Activated CD4-positive, alpha-beta T cell treated with anti-CD3 and anti-CD28 coated beads, Interleukin-2, amount 10 ng/mL, durations not matched to agents 7 days and 5 days (primary cell): ENCODE measurements around the gene RFC5. TPM values are rescaled to one million over a fixed set of nuclear protein-coding genes. Genes with fewer than 3 reads are reported as not detected.
A peak's percentile ranks its signal among the peaks of the same experiment; 100 is the strongest.

Experiments
- CTCF ChIA-PET: fragments of 350-600 bp; sonication (Branson Sonifier 250); formaldehyde crosslinking; loops from one replicate; lab custom pipeline; 2021; ENCODE audit warnings: antibody characterized with exemption; lab: Charles Lee
- POLR2A ChIA-PET: fragments of 350-600 bp; sonication (Branson Sonifier 250); formaldehyde crosslinking; loops from one replicate; lab custom pipeline; 2021; ENCODE audit warnings: antibody characterized with exemption; lab: Charles Lee
- DNase-seq: peaks from one replicate; pipeline ENCODE4 v3.0.0-alpha.2; 2020
- H3K27ac Mint-ChIP-seq: one replicate; pipeline ENCODE4 v1.8.0; 2021; ENCODE audit warnings: mild to moderate bottlenecking, moderate library complexity, mixed read lengths
- H3K27me3 Mint-ChIP-seq: one replicate; pipeline ENCODE4 v1.8.0; 2021; ENCODE audit warnings: mixed read lengths
- H3K36me3 Mint-ChIP-seq: one replicate; pipeline ENCODE4 v1.8.0; 2021; ENCODE audit warnings: low read depth, mixed read lengths
- H3K4me1 Mint-ChIP-seq: one replicate; pipeline ENCODE4 v1.8.0; 2021; ENCODE audit warnings: mixed read lengths
- H3K4me3 Mint-ChIP-seq: one replicate; pipeline ENCODE4 v1.8.0; 2021; ENCODE audit warnings: mild to moderate bottlenecking, moderate library complexity, mixed read lengths
- H3K9me3 Mint-ChIP-seq: one replicate; pipeline ENCODE4 v1.8.0; 2021; ENCODE audit warnings: mixed read lengths
- total RNA-seq, 2 experiments: library from RNA; stranded (reverse); gene quantifications; one replicate each; pipeline ENCODE4 v1.2.3, GENCODE V29; 2021

The RFC5 gene
- total RNA-seq, 2 experiments from 2014 or later = 41.9 to 45.1 TPM

DNA sequence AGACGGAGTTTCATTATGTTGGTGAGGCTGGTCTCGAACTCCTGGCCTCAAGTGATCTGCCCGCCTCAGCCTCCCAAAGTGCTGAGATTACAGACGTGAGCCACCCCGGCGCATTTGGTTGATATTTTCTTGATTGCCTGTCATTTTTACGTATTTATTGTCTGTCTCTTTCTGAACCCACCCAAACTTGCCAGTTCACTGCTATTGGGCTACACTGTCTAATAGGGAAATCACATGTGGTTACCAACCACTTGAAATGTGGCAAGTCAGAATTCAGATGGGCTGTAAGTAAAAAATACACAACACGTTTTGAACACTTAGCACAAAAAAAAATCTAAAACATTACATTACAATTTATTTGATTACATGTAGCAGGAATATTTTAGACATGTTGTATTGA lies 42.4 kb downstream of the RFC5 start:
- Mint-ChIP-seq H3K4me3 (peak overlapping the region; percentile 85), H3K36me3 (peaks cover 3% of the 10 kb centered on the region), H3K27me3 (no peaks in the 10 kb centered on the region), H3K27ac (peak overlapping the region; percentile 89), H3K4me1 (peaks cover 38% of the 10 kb centered on the region), H3K9me3 (no peaks in the 10 kb centered on the region)
- ChIA-PET POLR2A (interaction anchor here (0.5 kb wide), 1 partner anchor 103 kb away, joined by 4 read pairs; no protein-coding TSS in a partner anchor), CTCF (interaction anchor here (0.5 to 2.7 kb wide), 3 partner anchors 14 to 121 kb away, joined by 3 to 6 read pairs (median 5); partner anchors contain the start of gene RFC5)
- no peak for DNase-seq

DNA sequence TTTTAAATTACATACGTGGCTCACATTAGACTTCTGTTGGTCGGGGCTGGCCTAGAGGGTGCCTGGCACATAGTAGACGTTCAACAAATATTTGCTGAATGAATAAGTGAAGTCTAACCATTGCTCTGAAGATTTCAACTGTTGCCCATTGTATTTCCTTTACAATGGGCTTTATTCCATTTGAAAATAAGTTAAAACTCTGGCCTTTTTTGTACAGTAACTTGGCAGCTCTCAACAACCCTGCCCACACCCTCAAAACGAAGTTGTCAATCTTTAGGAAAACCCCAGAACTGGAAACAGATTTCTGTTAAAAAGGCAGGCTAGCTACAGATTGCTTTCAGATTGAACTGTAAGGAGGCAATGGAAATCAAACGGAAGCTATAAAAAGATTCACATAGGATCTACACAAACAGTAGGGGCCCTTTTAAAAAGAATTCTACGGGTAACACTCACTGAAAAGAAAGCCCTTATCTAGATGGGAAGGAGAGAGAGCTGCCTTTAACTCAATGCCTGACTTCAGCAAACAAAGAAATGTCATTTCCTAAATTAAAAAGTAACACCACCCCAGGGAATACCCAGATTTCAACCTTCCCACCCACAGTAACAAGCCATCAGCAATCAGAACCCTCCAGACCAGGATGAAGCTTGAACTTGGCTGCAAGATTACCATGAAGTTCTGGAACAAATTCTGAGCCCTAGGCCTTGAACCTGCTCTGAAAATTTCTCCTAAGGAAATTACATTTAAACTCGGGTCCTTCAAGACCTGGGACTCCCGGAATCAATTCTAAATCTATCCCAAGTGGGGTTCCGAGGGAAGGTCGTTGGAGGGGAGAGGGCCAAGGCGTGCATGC lies 43.1 kb downstream of the RFC5 start:
- POLR2A ChIA-PET = interaction anchor here (0.5 kb wide), 1 partner anchor 102 kb away, joined by 4 read pairs; no protein-coding TSS in a partner anchor
- CTCF ChIA-PET = interaction anchor here (0.5 to 1.9 kb wide), 2 partner anchors 15 to 120 kb away, joined by 3 to 5 read pairs; no protein-coding TSS in a partner anchor
- H3K4me1 Mint-ChIP-seq = peaks cover 45% of the 10 kb centered on the region
- H3K36me3 Mint-ChIP-seq = peaks cover 3% of the 10 kb centered on the region
- peak overlapping the region; percentile 85 for H3K4me3 Mint-ChIP-seq
- H3K27me3 Mint-ChIP-seq = no peaks in the 10 kb centered on the region
- H3K9me3 Mint-ChIP-seq = no peaks in the 10 kb centered on the region
- no peak for DNase-seq
- peak overlapping the region; percentile 89 for H3K27ac Mint-ChIP-seq

DNA sequence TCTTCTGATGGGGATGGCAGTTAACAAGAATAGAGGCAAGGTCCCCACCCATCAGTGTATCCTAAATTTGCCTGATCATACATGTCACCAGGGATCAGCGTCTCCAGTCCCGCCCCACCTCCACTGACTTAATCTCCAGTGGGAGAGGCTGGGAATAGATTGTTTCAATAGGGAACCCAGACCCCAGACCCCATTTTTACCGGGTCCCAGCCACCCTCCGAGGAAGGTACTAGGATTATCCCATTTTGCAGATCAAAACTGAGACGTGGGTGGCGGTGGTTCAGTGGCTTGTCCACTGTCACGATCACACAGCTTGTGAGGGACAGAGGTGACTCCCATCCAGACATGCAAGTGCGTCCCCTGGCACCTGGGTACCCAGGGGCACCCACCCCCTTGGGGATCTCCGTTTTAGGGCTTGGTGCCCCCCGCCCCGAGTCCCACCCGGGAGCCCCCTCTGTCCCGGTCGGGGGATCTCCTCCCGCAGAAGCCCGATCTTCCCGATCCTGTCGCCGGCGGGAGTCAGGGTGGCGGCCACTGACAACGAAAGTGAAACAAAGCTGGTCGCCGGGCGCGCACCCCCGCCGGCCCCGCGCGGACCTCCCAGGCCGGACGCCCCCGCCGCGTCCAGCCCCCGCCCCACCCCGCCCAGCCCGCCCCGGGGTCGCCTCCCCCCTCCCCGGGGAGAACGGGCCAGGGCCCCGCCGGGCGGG lies 44.0 kb downstream of the RFC5 start:
- CTCF ChIA-PET = interaction anchor here (1.0 to 2.5 kb wide), 3 partner anchors 16 to 316 kb away, joined by 3 to 10 read pairs (median 5); partner anchors contain the start of gene SUDS3
- POLR2A ChIA-PET = no interaction called here
- Mint-ChIP-seq H3K27me3 (no peaks in the 10 kb centered on the region), H3K9me3 (no peaks in the 10 kb centered on the region), H3K4me3 (peak overlapping the region; percentile 85), H3K4me1 (peaks cover 52% of the 10 kb centered on the region), H3K36me3 (no peaks in the 10 kb centered on the region), H3K27ac (peak overlapping the region; percentile 89)
- DNase-seq = peak; percentile 39

DNA sequence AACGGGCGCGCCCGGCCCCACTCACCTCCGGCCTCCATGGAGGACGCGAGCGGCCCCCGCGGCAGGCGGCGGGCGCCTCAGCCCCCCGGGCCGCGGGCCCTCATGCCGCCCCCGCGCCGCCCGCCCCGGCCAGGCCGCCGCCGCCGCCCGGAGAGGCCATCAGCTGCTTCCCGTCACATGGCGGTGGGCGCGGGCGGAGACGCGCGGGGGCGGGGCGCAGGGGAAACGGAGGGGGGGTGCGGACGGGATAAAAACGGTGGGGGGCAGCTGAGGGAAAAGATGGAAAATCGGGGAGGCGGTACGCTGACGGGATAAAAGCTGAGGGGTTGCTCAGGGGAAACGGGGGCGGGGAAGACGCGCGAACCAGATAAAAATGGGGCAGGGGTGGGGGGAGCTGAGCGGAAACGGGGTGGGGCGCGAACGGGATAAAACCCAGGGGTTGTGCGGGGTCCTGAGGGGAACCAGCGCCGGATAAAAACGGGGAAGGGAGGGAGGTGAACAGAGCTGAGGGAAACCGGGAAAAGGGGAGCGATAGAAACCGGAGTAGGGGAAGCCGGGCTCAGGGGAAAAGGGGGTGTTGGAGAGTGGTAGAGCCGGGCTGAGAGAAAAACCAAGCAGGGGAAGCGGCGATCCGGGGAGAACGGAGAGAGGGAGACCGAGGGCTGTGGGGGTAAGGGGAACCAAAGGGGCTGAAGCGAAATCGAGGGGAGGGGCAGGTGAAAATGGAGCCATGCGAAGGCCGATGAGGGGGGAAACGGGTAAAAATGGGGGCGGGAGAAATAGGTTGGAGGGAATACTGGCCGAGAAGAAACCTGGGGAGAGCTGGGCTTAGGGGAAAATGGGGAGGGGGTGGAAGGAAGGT lies 44.7 kb downstream of the RFC5 start, which contains the start of gene WSB2:
WSB2 (minus strand) TSS at position 169 of the 862 bp plus-strand sequence; CDS start at position 38, 131 bp downstream.
- CTCF ChIA-PET = interaction anchor here (1.0 to 2.5 kb wide), 2 partner anchors 59 to 315 kb away, joined by 3 to 10 read pairs; partner anchors contain the start of gene SUDS3
- Mint-ChIP-seq H3K4me3 (peak within 1 kb of the TSS; percentile 89), H3K4me1 (peaks cover 59% of the 10 kb centered on the region), H3K36me3 (no peaks in the 10 kb centered on the region), H3K27ac (peak within 1 kb of the TSS; percentile 94), H3K9me3 (no peaks in the 10 kb centered on the region), H3K27me3 (no peaks in the 10 kb centered on the region)
- POLR2A ChIA-PET = no interaction called here
- DNase-seq = peak; percentile 61

DNA sequence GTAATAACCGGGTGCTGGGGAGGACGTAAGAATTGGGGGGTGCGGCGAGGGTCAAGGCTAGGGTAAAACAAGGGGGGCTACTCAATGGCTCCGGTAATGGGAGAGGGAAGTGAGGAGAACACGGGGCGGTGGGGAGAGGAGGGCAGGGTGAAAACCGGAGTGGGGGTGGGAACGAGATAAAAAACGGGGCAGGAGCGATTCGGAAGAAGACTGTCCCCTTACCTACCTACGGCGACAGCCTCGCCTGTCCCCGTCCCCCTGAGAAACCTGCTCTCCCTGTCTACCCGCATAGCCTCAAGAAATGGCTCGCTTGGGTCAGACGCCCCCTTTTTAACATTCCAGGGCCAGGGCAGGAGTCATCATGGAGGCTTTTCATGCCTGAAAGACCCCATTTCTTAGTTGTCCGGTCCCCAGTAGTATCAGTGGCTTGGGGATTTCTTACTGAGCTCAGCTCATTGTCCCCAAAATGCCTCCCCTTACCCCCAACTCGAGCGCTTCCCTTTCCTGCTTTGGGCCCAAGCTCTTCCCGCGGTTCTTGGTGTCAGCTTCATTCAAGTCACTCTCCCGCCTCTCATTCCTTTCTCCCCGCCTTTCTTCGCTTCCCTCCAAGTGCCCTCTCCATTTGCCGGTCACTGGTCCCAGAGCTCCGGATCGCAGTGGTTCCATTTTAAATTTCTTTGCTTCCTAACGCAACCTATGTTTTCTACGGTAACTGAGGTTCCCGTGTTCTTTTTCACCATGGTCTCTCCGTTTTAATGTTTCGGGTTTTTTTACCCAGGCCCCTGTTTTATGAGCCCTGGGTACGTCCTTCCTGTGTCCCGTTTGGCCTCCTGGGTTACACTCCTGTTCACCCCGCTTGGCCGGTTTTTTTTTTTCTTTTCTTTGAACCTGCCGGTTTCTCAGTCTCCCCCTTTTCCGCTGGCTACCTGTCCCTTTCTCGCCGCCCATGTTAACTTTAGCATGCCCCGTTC lies 45.7 kb downstream of the RFC5 start:
- Mint-ChIP-seq H3K9me3 (no peaks in the 10 kb centered on the region), H3K4me3 (peak overlapping the region; percentile 89), H3K36me3 (no peaks in the 10 kb centered on the region), H3K4me1 (peaks cover 67% of the 10 kb centered on the region), H3K27me3 (no peaks in the 10 kb centered on the region), H3K27ac (peak overlapping the region; percentile 94)
- DNase-seq = peak; percentile 13
- ChIA-PET POLR2A (no interaction called here), CTCF (interaction anchor here (0.8 to 2.5 kb wide), 3 partner anchors 42 to 314 kb away, joined by 3 to 10 read pairs (median 3); partner anchors contain the start of gene SUDS3)

DNA sequence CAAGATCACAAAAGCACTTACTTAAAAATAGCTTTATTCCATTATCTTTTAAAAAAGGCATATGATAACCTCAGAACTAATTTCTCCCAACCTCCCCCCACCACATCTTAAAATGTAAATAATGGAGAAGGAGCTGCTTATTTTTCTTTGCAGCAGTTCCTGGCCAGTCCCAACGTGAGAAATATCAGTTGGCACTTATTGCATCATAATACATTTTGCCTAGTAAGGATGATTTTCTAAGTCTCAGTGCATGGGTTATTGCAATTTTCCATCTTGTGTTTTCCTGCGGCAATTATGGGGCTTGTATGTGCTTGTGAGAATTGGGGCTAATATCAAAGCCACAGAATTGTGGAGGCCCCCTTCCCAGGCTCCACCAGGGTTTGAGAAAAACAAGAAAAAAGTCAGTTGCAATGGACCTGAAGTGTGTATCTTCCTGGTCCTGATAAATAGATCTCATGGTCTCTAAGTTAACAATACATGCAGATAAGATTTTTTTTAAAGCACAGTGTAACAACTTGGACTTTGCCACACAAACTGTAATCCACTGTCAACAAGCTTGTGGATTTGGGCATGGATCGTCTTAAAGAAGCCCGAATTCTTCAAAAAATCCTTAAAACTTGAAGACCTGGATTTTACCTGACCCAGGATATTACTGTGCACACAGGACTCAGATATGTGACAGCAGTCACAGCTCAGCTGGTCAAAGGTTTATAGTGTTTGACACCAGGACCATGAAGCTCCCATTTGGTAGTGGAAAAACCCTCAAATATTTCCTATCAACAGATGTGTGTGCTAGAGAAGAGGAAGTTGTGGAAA lies 47.3 kb downstream of the RFC5 start:
- POLR2A ChIA-PET = no interaction called here
- H3K4me3 Mint-ChIP-seq = peak overlapping the region; percentile 89
- H3K27me3 Mint-ChIP-seq = no peaks in the 10 kb centered on the region
- peak overlapping the region; percentile 94 for H3K27ac Mint-ChIP-seq
- CTCF ChIA-PET = interaction anchor here (0.6 to 5.8 kb wide), 11 partner anchors 8 to 312 kb away, joined by 3 to 20 read pairs (median 4); partner anchors contain the start of genes PEBP1 and SUDS3
- H3K36me3 Mint-ChIP-seq = no peaks in the 10 kb centered on the region
- DNase-seq = no peak
- no peaks in the 10 kb centered on the region for H3K9me3 Mint-ChIP-seq
- H3K4me1 Mint-ChIP-seq = peaks cover 79% of the 10 kb centered on the region

DNA sequence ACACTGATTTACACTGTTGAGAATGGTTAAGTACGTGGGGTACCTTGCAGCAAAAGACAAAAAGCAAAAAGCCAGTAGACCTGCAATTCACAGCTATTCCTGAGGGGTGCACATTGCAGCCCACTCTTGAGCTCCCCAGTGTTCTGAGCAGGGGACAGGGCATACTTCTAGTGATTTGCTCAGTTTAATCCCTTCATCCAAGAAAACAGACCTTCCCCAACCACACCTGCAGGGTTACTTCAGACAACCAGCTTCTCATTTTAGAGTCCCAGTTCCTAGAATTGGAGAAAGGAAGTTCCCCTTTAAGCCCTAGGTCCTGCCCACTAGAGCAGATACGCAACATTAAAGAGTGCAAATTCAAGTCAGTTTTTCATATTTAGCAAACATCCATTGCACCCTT lies 48.1 kb downstream of the RFC5 start:
- Mint-ChIP-seq H3K27me3 (no peaks in the 10 kb centered on the region), H3K4me3 (peak overlapping the region; percentile 65), H3K36me3 (no peaks in the 10 kb centered on the region), H3K4me1 (peaks cover 70% of the 10 kb centered on the region), H3K9me3 (no peaks in the 10 kb centered on the region), H3K27ac (peak overlapping the region; percentile 81)
- CTCF ChIA-PET = interaction anchor here (0.7 to 5.8 kb wide), 8 partner anchors 9 to 311 kb away, joined by 3 to 20 read pairs (median 4); partner anchors contain the start of gene SUDS3
- peak; percentile 34 for DNase-seq
- POLR2A ChIA-PET = no interaction called here

DNA sequence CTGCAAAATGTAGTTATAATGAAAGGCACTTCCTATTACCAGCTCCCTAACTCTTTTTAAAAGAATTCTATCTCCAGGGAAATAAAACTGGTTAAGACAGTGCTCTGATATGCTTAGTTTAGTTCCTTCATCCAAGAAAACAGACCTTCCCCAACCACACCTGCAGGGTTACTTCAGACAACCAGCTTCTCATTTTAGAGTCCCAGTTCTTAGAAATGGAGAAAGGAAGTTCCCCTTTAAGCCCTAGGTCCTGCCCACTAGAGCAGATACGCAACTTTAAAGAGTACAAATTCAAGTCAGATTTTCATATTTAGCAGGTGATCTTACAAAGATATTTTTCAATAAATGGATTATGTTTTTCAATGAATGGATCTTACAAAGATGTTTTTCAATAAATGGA lies 48.9 kb downstream of the RFC5 start:
- H3K27me3 Mint-ChIP-seq = no peaks in the 10 kb centered on the region
- H3K36me3 Mint-ChIP-seq = no peaks in the 10 kb centered on the region
- ChIA-PET POLR2A (interaction anchor here (0.6 kb wide), 1 partner anchor 17 kb away, joined by 3 read pairs; no protein-coding TSS in a partner anchor), CTCF (interaction anchor here (1.4 to 5.8 kb wide), 3 partner anchors 9 to 30 kb away, joined by 4 to 20 read pairs (median 15); no protein-coding TSS in a partner anchor)
- H3K9me3 Mint-ChIP-seq = no peaks in the 10 kb centered on the region
- no peak for DNase-seq
- H3K27ac Mint-ChIP-seq = peak overlapping the region; percentile 81
- peaks cover 64% of the 10 kb centered on the region for H3K4me1 Mint-ChIP-seq
- peak overlapping the region; percentile 65 for H3K4me3 Mint-ChIP-seq

DNA sequence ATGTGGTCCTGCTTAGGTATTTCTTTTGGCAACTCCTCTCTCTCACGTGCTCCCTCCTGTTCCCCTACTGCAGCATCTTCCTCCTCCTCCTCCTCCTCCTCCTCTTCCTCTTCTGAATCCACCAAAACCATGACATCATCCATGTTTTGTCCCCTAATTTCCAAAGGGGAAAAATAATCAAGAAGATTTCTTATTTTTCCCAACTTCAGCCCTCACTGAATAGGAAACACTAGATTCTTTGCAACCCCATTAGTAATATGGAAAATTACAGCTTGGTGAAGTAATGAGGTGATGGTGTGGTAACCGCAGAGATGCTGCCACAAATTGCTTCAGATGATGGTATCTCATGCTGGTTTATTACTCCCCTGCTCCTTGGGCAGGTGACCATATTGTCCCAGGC lies 51.9 kb downstream of the RFC5 start:
- no peak for DNase-seq
- POLR2A ChIA-PET = no interaction called here
- CTCF ChIA-PET = interaction anchor here (1.5 to 5.8 kb wide), 3 partner anchors 12 to 308 kb away, joined by 3 to 20 read pairs (median 6); partner anchors contain the start of gene SUDS3
- H3K9me3 Mint-ChIP-seq = no peaks in the 10 kb centered on the region
- H3K4me1 Mint-ChIP-seq = peaks cover 49% of the 10 kb centered on the region
- no peaks in the 10 kb centered on the region for H3K36me3 Mint-ChIP-seq
- no peaks in the 10 kb centered on the region for H3K27me3 Mint-ChIP-seq
- no peak overlapping the region for H3K4me3 Mint-ChIP-seq
- H3K27ac Mint-ChIP-seq = no peak overlapping the region

DNA sequence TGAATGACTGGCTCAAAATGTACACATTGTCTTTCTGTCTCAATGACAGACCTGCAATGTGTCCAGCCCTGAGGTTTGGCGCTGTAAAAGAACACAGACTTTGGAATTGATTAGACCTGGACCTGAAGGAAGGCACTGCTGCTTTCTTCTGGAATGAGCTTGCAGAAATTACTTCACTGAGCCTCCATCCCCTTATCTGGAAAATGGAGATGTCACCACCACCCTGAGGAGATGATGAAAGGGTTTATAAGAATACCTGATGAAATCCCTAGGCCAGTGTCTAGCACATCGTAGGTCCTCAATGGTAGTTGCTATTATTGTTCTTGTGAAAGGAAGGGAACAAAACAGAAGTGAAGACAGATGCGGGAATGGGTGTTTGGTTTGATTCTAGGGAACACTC lies 54.1 kb downstream of the RFC5 start:
- peaks cover 27% of the 10 kb centered on the region for H3K4me1 Mint-ChIP-seq
- CTCF ChIA-PET = no interaction called here
- no peaks in the 10 kb centered on the region for H3K27me3 Mint-ChIP-seq
- POLR2A ChIA-PET = interaction anchor here (0.6 kb wide), 1 partner anchor 1550 kb away, joined by 7 read pairs; no protein-coding TSS in a partner anchor
- no peak overlapping the region for H3K27ac Mint-ChIP-seq
- H3K4me3 Mint-ChIP-seq = no peak overlapping the region
- no peak for DNase-seq
- H3K36me3 Mint-ChIP-seq = no peaks in the 10 kb centered on the region
- H3K9me3 Mint-ChIP-seq = no peaks in the 10 kb centered on the region
